Keratinocyte (primary cell): ENCODE measurements around the gene CRIM1. TPM values are rescaled to one million over a fixed set of nuclear protein-coding genes. Genes with fewer than 3 reads are reported as not detected.

Experiments used
- DNase-seq: peaks from one replicate; pipeline ENCODE4 v3.0.0-alpha.2; 2011; ENCODE audit warnings: low read depth, missing footprints, low spot score
- FAIRE-seq: peaks from 2 replicates; lab custom pipeline; 2011; peaks lifted over from hg19 to GRCh38; lab: Jason Lieb, UNC
- H2AFZ ChIP-seq: 2 replicates; pipeline ENCODE4 v1.6.0; 2012; ENCODE audit warnings: low read length, control low read depth, inconsistent platforms; ENCODE audit not compliant: control insufficient read depth
- H3K27ac ChIP-seq: 2 replicates; pipeline ENCODE4 v1.5.1; 2011; ENCODE audit warnings: low read length; ENCODE audit not compliant: control insufficient read depth, insufficient read depth
- H3K27me3 ChIP-seq: 3 replicates; pipeline ENCODE4 v1.6.0; 2011; ENCODE audit warnings: low read length; ENCODE audit not compliant: control insufficient read depth, insufficient read depth; ENCODE audit errors: extremely low read depth
- H3K36me3 ChIP-seq, 2 experiments: 2 replicates in 1 of 2; 3 replicates in 1 of 2; pipeline ENCODE4 v1.5.1; 2011; ENCODE audit warnings: low read length in 2 of 2, mild to moderate bottlenecking in 1 of 2; ENCODE audit not compliant: control insufficient read depth in 2 of 2, insufficient read depth in 2 of 2; ENCODE audit errors: extremely low read depth in 1 of 2
- H3K4me1 ChIP-seq: 3 replicates; pipeline ENCODE4 v1.5.1; 2011; ENCODE audit warnings: low read length; ENCODE audit not compliant: control insufficient read depth, insufficient read depth; ENCODE audit errors: extremely low read depth
- H3K4me2 ChIP-seq: 3 replicates; pipeline ENCODE4 v1.6.0; 2011; ENCODE audit warnings: low read depth, low read length; ENCODE audit not compliant: control insufficient read depth, insufficient read depth; ENCODE audit errors: extremely low read depth
- H3K4me3 ChIP-seq, 3 experiments: fragments of 200-600 bp in 1 of 3; sonication (generic) in 1 of 3; 2 replicates in 2 of 3; 3 replicates in 1 of 3; pipeline ENCODE4 v1.5.1; 2011 to 2016; ENCODE audit warnings: low read length in 3 of 3, mild to moderate bottlenecking in 3 of 3, control low read depth in 2 of 3, inconsistent platforms in 1 of 3, low read depth in 1 of 3, mixed read lengths in 1 of 3, mixed run types in 1 of 3, moderate library complexity in 1 of 3; ENCODE audit not compliant: control insufficient read depth in 2 of 3, insufficient read depth in 2 of 3; ENCODE audit errors: extremely low read depth in 1 of 3
- H3K79me2 ChIP-seq: 2 replicates; pipeline ENCODE4 v1.6.0; 2012; ENCODE audit warnings: low read length; ENCODE audit not compliant: control insufficient read depth, insufficient read depth
- H3K9ac ChIP-seq: 3 replicates; pipeline ENCODE4 v1.6.0; 2011; ENCODE audit warnings: low read length; ENCODE audit not compliant: control insufficient read depth, insufficient read depth; ENCODE audit errors: extremely low read depth
- H3K9me1 ChIP-seq: 3 replicates; pipeline ENCODE4 v1.6.0; 2011; ENCODE audit warnings: low read length; ENCODE audit not compliant: control insufficient read depth, insufficient read depth; ENCODE audit errors: extremely low read depth
- H3K9me3 ChIP-seq: 2 replicates; pipeline ENCODE4 v1.5.1; 2012; ENCODE audit warnings: low read depth, low read length; ENCODE audit not compliant: control insufficient read depth
- H4K20me1 ChIP-seq: 3 replicates; pipeline ENCODE4 v1.6.0; 2011; ENCODE audit warnings: low read length; ENCODE audit not compliant: control insufficient read depth, insufficient read depth; ENCODE audit errors: extremely low read depth
- EZH2 ChIP-seq: IDR thresholded peaks from one replicate; pipeline ENCODE4 v1.6.1; 2012; ENCODE audit warnings: inconsistent platforms, mild to moderate bottlenecking, low read length, moderate library complexity
- dilution Hi-C: fragments of 300-500 bp; cut with MboI; formaldehyde crosslinking; loops from one replicate; pipeline ENCODE4 v1.7.0; 2020; ENCODE audit warnings: low sequenced_read_pairs; ENCODE audit not compliant: extremely low pct_ligation_motif_present
- polyA plus RNA-seq, 5 experiments: library from polyadenylated mRNA; depleted of rRNA in 3 of 5; stranded (reverse) in 3 of 5; stranded (forward) in 1 of 5; unstranded in 1 of 5; fragments of >200 nt; gene quantifications; 1 replicate in 1 of 5; 2 replicates in 3 of 5; 3 replicates in 1 of 5; pipeline versions ENCODE4 v1.2.1 to v1.2.3, GENCODE V29; 2011 to 2012; ENCODE audit warnings: missing spikeins in 2 of 5, low read depth in 1 of 5, low replicate concordance in 1 of 5
- TF ChIP-seq, protein P1 (sequence below), 3 experiments: IDR thresholded peaks in 1 of 3; conservative IDR thresholded peaks in 1 of 3; optimal IDR thresholded peaks in 1 of 3; 2 replicates in 2 of 3; 3 replicates in 1 of 3; pipeline versions ENCODE3 to v1.5.1; 2011; ENCODE audit warnings: low read length in 3 of 3, mild to moderate bottlenecking in 3 of 3, moderate library complexity in 2 of 3, control low read depth in 1 of 3, inconsistent platforms in 1 of 3; ENCODE audit not compliant: insufficient read depth in 2 of 3; ENCODE audit errors: extremely low read depth in 1 of 3

The CRIM1 gene
- polyA plus RNA-seq, 1 donor (not counting 4 experiments of a cell fraction or from before 2014, with no cell fraction given) = 98.3 TPM

DNA sequence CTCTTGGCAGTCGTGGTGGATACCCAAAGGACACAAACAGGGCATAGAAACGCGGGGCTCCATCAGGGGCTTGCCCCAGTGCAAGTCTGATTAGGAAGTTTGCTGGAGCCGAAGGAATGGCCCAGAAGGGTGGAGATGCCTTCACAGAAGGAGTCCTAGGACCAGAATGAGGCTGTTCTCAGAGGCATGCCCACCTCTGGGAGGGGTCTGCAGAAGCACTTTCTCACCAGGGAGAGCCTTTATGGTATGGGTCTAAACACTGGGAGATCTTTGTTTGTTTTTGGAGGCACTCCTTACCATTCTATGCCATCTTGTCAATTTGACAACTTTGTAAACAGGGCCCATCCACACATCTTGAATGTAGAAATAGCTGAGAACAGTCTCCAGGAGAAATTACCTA is 75.0 kb downstream of the CRIM1 start:
- no peak for FAIRE-seq

DNA sequence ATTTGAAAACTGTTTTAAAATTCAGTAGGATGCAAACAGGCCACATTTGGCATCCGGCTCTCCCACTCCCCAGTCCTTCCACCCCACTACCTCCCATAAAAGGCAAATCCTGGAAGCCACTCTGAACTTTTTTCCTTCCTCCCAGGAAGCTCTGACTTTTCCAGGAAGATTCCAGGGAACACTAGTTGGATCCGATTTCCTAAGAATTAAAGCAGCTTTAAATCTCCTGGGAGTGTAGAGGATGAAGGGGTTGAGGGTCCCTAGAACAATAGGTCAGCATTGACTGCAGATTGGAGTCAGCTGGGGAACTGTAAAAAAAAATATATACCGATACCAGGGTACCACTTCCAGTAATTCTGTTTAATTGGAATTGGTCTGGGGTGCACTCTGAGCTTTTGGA is 76.9 kb downstream of the CRIM1 start:
- Histone ChIP-seq H4K20me1 (peaks cover 3% of the 10 kb centered on the region), H3K9me3 (no peaks in the 10 kb centered on the region), H2AFZ (no peak overlapping the region), H3K27me3 (no peaks in the 10 kb centered on the region), H3K36me3 (peaks cover 6 to 8% of the 10 kb centered on the region in 2 experiments), H3K27ac (no peak overlapping the region), H3K79me2 (peaks cover 73% of the 10 kb centered on the region), H3K4me3 (no peak overlapping the region), H3K4me1 (peaks cover 37% of the 10 kb centered on the region), H3K4me2 (peak overlapping the region; percentile 88), H3K9ac (no peak overlapping the region), H3K9me1 (peaks cover 7% of the 10 kb centered on the region)
- no peak for TF ChIP-seq EZH2
- TF ChIP-seq, protein P1, sequence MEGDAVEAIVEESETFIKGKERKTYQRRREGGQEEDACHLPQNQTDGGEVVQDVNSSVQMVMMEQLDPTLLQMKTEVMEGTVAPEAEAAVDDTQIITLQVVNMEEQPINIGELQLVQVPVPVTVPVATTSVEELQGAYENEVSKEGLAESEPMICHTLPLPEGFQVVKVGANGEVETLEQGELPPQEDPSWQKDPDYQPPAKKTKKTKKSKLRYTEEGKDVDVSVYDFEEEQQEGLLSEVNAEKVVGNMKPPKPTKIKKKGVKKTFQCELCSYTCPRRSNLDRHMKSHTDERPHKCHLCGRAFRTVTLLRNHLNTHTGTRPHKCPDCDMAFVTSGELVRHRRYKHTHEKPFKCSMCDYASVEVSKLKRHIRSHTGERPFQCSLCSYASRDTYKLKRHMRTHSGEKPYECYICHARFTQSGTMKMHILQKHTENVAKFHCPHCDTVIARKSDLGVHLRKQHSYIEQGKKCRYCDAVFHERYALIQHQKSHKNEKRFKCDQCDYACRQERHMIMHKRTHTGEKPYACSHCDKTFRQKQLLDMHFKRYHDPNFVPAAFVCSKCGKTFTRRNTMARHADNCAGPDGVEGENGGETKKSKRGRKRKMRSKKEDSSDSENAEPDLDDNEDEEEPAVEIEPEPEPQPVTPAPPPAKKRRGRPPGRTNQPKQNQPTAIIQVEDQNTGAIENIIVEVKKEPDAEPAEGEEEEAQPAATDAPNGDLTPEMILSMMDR (optimal IDR thresholded peaks at IDR 0.05 in 1 of 3, IDR thresholded peaks at IDR 0.05 in 1 of 3, conservative IDR thresholded peaks at IDR 0.05 in 1 of 3; ENCODE audit: extremely low read depth in 1 of 3, insufficient read depth in 2 of 3, low read length in 3 of 3) = no peak
- DNase-seq (no peak), FAIRE-seq (no peak)
- dilution Hi-C loops = no loop called here

More for the DNA sequence above, 75.0 kb downstream of the CRIM1 start:
- H3K4me1 ChIP-seq = peaks cover 37% of the 10 kb centered on the region
- no peak overlapping the region for H2AFZ ChIP-seq
- no peak overlapping the region for H3K4me2 ChIP-seq
- H3K27me3 ChIP-seq = no peaks in the 10 kb centered on the region
- no peak overlapping the region for H3K9ac ChIP-seq
- H3K79me2 ChIP-seq = peaks cover 76% of the 10 kb centered on the region
- peaks cover 3% of the 10 kb centered on the region for H4K20me1 ChIP-seq
- peaks cover 7% of the 10 kb centered on the region for H3K9me1 ChIP-seq
- H3K27ac ChIP-seq = no peak overlapping the region
- TF ChIP-seq, protein P1 (optimal IDR thresholded peaks at IDR 0.05 in 1 of 3, IDR thresholded peaks at IDR 0.05 in 1 of 3, conservative IDR thresholded peaks at IDR 0.05 in 1 of 3; ENCODE audit: extremely low read depth in 1 of 3, insufficient read depth in 2 of 3, low read length in 3 of 3) = no peak
- TF ChIP-seq EZH2 = no peak
- no peak for DNase-seq
- no peak overlapping the region for H3K4me3 ChIP-seq
- H3K9me3 ChIP-seq = no peaks in the 10 kb centered on the region
- dilution Hi-C loops = no loop called here
- peaks cover 6 to 8% of the 10 kb centered on the region in 2 experiments for H3K36me3 ChIP-seq
